Measurements from ENCODE around the gene SLC22A16. TPM values are rescaled to one million over a fixed set of nuclear protein-coding genes. Genes with fewer than 3 reads are reported as not detected.

SLC22A16 gene
- total and polyA plus RNA-seq, 2 of the 8 experiments (the other 6 are each of a cell fraction or from before 2014, with no cell fraction given): not detected

GRCh38 chr6:110456694-110457093, 19.7 kb downstream of the SLC22A16 start (continued):
- TF ChIP-seq CHD7 (IDR thresholded peaks at IDR 0.05; ENCODE audit: insufficient replicate concordance, low read length) (no peak), SP1 (IDR thresholded peaks at IDR 0.05; ENCODE audit: low read depth, low read length) (no peak), SIN3A (conservative IDR thresholded peaks at IDR 0.05 in 1 of 2, IDR thresholded peaks at IDR 0.05 in 1 of 2; ENCODE audit: low read depth in 1 of 2, low read length in 2 of 2) (no peak), TAF1 (IDR thresholded peaks at IDR 0.05; ENCODE audit: low read depth, low read length) (no peak)
